ENCODE measurements around the gene PTPRN2. TPM values are rescaled to one million over a fixed set of nuclear protein-coding genes. Genes with fewer than 3 reads are reported as not detected.

Gene PTPRN2
- polyA plus RNA-seq, 1 experiment: 0.31 TPM

DNA sequence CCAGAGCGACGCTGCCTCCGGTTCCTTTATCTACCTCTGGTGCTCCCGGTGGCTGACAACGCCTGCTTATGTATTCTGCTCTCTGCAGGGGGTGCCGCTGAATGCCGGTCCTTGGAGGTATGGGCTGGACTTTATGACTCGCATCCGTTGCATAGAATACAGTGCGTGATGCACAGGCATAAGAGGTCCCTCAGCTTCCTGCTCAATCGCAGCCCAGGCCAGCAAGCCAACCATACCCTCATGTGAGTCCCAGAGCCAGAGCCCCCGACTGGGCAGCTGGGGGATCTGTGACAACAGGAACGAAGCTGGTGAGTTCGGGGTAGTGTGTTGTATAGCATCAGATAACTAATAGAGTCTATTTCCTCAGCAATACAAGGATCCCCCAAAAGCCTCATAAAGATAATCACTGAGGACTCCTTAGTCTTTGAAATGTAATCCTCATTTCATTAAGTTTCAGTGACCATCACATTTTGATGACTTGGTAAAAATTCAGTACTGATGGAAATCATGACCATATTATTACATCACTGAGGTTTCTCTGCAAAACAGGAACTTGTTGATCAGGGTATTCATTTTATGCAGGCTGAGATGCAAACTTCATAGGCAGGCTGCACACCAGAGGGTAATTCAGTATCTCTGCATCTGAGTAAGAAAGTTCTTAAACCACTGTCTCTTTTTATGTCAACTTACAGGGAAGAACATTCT, 607.8 kb downstream of the PTPRN2 start:
- H3K27me3 ChIP-seq (ENCODE audit: control insufficient read depth, insufficient read depth, low read length): no peaks in the 10 kb centered on the region
- CTCF ChIA-PET: no interaction called here
- TF ChIP-seq, protein P1, sequence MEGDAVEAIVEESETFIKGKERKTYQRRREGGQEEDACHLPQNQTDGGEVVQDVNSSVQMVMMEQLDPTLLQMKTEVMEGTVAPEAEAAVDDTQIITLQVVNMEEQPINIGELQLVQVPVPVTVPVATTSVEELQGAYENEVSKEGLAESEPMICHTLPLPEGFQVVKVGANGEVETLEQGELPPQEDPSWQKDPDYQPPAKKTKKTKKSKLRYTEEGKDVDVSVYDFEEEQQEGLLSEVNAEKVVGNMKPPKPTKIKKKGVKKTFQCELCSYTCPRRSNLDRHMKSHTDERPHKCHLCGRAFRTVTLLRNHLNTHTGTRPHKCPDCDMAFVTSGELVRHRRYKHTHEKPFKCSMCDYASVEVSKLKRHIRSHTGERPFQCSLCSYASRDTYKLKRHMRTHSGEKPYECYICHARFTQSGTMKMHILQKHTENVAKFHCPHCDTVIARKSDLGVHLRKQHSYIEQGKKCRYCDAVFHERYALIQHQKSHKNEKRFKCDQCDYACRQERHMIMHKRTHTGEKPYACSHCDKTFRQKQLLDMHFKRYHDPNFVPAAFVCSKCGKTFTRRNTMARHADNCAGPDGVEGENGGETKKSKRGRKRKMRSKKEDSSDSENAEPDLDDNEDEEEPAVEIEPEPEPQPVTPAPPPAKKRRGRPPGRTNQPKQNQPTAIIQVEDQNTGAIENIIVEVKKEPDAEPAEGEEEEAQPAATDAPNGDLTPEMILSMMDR (IDR thresholded peaks at IDR 0.05; ENCODE audit: insufficient read depth, low read depth, low read length): no peak

DNA sequence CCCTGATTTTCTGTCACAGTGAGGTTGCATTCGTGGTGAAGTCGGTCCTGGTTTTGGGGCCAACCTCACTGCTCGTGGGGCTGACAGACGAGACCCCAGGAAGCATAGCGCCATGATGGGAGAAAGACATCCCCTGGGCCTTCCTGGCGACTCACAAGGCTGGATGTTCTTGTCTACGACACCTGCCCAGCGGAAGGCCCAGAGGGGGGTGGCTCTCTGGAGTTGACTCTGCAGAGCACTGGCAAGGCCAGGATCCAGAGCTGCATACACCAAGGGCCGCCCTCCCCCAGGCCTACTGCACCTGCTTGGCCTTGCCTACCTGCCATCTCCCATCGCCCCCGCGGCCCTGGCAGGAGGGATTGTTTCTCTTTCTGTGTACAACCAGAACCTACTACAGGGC, 608.9 kb downstream of the PTPRN2 start:
- DNase-seq (ENCODE audit: low read depth): no peak
- CTCF ChIA-PET: no interaction called here

More for the DNA sequence above, 607.8 kb downstream of the PTPRN2 start:
- POLR2A ChIA-PET: no interaction called here
- no peaks in the 10 kb centered on the region for H3K36me3 ChIP-seq (ENCODE audit: control insufficient read depth, insufficient read depth, low read length)
- H3K4me3 ChIP-seq (ENCODE audit: low read depth, low read length): no peak overlapping the region
- DNase-seq (ENCODE audit: low read depth): no peak

DNA sequence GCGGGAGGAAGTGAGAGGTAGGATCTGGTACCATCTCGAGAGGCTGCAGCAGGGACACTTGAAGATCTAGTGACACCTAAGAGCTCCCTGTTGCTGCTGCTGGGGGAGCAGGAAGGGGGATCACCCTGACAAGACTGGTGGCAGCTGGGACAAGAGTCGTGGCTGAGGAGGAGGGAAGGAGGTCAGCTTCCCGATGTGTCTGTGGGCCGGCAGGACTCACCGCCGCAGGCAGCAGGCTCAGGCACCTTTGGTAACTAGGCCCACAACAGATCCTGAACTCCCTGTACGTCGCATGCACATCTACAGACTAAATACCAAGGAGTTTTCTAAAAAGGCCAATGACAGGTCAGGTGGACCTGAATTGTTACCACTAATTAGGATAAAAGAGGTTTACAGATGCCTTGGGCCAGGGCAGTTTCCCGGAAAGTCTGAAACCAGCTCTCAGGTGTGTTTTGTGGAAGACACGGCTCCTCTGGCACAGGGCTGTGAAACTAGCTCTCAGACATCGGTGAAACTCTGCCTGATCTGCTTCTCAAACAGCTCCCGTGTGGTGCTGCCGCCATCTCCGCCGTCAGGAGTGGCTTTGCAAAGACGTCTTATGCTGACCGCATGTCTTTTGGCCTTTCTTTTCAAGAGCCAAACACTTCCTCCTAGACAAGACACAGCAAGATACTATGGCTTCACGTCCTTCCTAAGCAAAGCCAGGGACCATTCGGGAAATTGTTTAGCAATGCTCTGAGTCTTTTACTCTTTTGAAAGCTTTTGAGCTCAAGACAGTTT, 609.7 kb downstream of the PTPRN2 start:
- POLR2A ChIA-PET: no interaction called here

More for the DNA sequence above, 608.9 kb downstream of the PTPRN2 start:
- H3K4me3 ChIP-seq (ENCODE audit: low read depth, low read length): no peak overlapping the region
- H3K27me3 ChIP-seq (ENCODE audit: control insufficient read depth, insufficient read depth, low read length): no peaks in the 10 kb centered on the region
- no peaks in the 10 kb centered on the region for H3K36me3 ChIP-seq (ENCODE audit: control insufficient read depth, insufficient read depth, low read length)
- POLR2A ChIA-PET: no interaction called here
- TF ChIP-seq, protein P1 (IDR thresholded peaks at IDR 0.05; ENCODE audit: insufficient read depth, low read depth, low read length): no peak

DNA sequence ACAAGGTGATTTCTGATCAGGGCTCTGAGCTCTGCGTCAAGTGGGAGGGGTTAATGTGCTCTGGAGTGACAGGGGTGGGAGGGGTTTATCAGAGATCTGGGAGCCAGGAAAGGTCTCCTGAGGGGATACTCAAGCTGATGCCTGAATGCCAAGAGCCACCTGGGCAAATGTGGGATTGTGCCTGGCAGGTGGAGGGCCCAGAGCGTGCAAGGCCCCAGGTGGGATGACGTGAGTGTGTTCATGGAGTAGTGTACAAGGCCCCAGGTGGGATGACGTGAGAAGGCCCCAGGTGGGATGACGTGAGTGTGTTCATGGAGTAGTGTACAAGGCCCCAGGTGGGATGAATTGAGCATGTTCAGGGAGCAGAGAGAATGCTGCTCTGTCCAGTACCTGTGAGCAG, 610.3 kb downstream of the PTPRN2 start:
- no peaks in the 10 kb centered on the region for H3K36me3 ChIP-seq (ENCODE audit: control insufficient read depth, insufficient read depth, low read length)
- POLR2A ChIA-PET: no interaction called here
- DNase-seq (ENCODE audit: low read depth): no peak
- H3K27me3 ChIP-seq (ENCODE audit: control insufficient read depth, insufficient read depth, low read length): no peaks in the 10 kb centered on the region
- CTCF ChIA-PET: no interaction called here
- no peak overlapping the region for H3K4me3 ChIP-seq (ENCODE audit: low read depth, low read length)
- TF ChIP-seq, protein P1 (IDR thresholded peaks at IDR 0.05; ENCODE audit: insufficient read depth, low read depth, low read length): no peak

More for the DNA sequence above, 609.7 kb downstream of the PTPRN2 start:
- CTCF ChIA-PET: no interaction called here
- Histone ChIP-seq H3K36me3 (ENCODE audit: control insufficient read depth, insufficient read depth, low read length) (no peaks in the 10 kb centered on the region), H3K27me3 (ENCODE audit: control insufficient read depth, insufficient read depth, low read length) (no peaks in the 10 kb centered on the region), H3K4me3 (ENCODE audit: low read depth, low read length) (no peak overlapping the region)
- no peak for DNase-seq (ENCODE audit: low read depth)
- TF ChIP-seq, protein P1 (IDR thresholded peaks at IDR 0.05; ENCODE audit: insufficient read depth, low read depth, low read length): no peak

DNA sequence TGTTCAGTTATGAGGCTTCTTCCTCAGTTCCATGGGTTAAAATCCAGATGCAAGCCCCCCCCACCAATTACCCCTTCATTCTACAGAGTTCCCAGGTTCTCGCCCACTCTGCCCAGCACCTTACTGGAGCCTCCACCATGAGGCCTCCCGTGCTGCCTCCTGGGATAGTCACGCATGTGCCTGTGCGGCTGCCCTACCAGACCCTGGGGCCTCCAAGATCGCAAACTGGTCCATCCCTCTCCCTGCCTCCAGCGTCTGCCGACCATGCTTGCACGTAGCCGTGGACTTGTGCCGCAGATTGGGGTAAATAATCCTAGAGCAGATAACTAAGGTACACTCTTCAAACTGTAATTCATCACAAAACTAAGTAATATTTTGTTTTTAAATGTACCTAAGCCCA, 611.2 kb downstream of the PTPRN2 start:
- no peaks in the 10 kb centered on the region for H3K36me3 ChIP-seq (ENCODE audit: control insufficient read depth, insufficient read depth, low read length)
- no peaks in the 10 kb centered on the region for H3K27me3 ChIP-seq (ENCODE audit: control insufficient read depth, insufficient read depth, low read length)
- H3K4me3 ChIP-seq (ENCODE audit: low read depth, low read length): no peak overlapping the region
- no peak for DNase-seq (ENCODE audit: low read depth)
- ChIA-PET CTCF (no interaction called here), POLR2A (no interaction called here)
- TF ChIP-seq, protein P1 (IDR thresholded peaks at IDR 0.05; ENCODE audit: insufficient read depth, low read depth, low read length): no peak

Measured in BJ (cell line).